ENCODE measurements around the gene PLXNA2.

The PLXNA2 gene

GRCh38 chr1:208222376-208223126 lies 21.6 kb downstream of the PLXNA2 start:
- no peak for DNase-seq

- DNase-seq = no peak
These were observed 22.9 kb downstream of the PLXNA2 start for GRCh38 chr1:208221291-208221622.

- DNase-seq = no peak
These were observed 24.4 kb downstream of the PLXNA2 start for GRCh38 chr1:208219659-208220282.

GRCh38 chr1:208219098-208219658 lies 25.0 kb downstream of the PLXNA2 start:
- no peak for DNase-seq

GRCh38 chr1:208218237-208219097 lies 25.7 kb downstream of the PLXNA2 start:
- DNase-seq = no peak

- DNase-seq = no peak
These were observed 26.4 kb downstream of the PLXNA2 start for GRCh38 chr1:208217781-208218180.

- DNase-seq = no peak
These were observed 27.4 kb downstream of the PLXNA2 start for GRCh38 chr1:208216806-208217205.

- DNase-seq = no peak
These were observed 28.1 kb downstream of the PLXNA2 start for GRCh38 chr1:208216062-208216461.

GRCh38 chr1:208215393-208215792 lies 28.8 kb downstream of the PLXNA2 start:
- DNase-seq = no peak

GRCh38 chr1:208213786-208214185 lies 30.4 kb downstream of the PLXNA2 start:
- no peak for DNase-seq

- no peak for DNase-seq
These were observed 31.3 kb downstream of the PLXNA2 start for GRCh38 chr1:208212893-208213292.

- no peak for DNase-seq
These were observed 32.0 kb downstream of the PLXNA2 start for GRCh38 chr1:208211921-208212843.

- DNase-seq = no peak
These were observed 34.1 kb downstream of the PLXNA2 start for GRCh38 chr1:208209896-208210589.

- no peak for DNase-seq
These were observed 34.9 kb downstream of the PLXNA2 start for GRCh38 chr1:208209286-208209685.

GRCh38 chr1:208208132-208208487 lies 36.1 kb downstream of the PLXNA2 start:
- DNase-seq = no peak

- no peak for DNase-seq
These were observed 36.6 kb downstream of the PLXNA2 start for GRCh38 chr1:208207388-208208131.

- no peak for DNase-seq
These were observed 38.0 kb downstream of the PLXNA2 start for GRCh38 chr1:208206092-208206698.

- no peak for DNase-seq
These were observed 38.8 kb downstream of the PLXNA2 start for GRCh38 chr1:208205216-208206013.

- DNase-seq = no peak
These were observed 39.4 kb downstream of the PLXNA2 start for GRCh38 chr1:208204779-208205178.
